Fibroblast of gingiva (primary cell): ENCODE measurements around the gene MEGF11.

Experiments used
- DNase-seq: peaks from one replicate; pipeline ENCODE4 v3.0.0-alpha.2; 2011; ENCODE audit warnings: low read depth

MEGF11 gene

GRCh38 chr15:65916664-65917406 is 336.7 kb downstream of the MEGF11 start:
- peak; percentile 59 for DNase-seq

GRCh38 chr15:65916041-65916663 is 337.4 kb downstream of the MEGF11 start:
- DNase-seq: no peak

DNA sequence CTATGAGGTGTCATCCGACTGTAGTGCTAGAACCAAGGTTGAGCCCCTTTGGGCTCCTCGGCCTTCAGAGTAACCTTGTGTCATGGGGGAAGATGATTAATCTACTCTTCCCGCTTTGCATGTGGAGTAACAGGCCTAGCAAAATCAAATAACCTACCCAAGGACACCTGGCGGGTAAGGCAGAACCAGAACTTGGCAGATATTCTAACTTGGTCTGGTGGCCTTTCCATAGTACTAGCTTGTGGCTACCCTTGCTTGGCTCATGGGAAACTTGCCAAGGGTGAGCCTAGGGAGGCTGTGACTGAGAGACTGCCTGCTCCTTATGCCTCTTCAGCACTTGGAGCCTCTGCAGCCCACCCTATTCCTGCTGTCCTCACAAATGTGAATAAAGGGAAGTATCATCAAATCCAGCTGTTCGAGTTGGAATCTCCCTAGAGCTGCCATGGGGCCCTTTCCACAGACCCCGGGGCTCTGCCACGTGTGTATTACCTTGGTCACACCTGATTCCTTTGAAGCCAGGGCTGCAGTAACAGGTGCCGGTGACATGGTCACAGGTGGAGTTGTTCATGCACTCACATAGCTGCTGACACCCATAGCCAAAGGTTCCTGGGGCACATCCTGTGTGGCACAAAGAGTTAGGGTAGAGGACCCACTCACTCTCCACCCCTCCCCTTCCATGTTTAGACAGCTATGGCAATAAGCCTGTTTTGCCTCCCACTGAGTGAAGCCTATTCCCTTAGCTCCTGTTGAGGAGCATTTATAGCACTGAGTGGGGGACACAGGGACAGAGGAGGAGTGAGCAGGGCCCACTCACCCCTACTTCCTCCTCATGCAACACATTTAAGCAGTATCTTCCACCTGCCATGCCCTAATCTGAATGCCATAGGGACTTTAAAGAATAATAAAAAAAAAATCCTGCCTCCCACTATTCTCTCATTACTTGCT is 338.3 kb downstream of the MEGF11 start:
- no peak for DNase-seq

GRCh38 chr15:65914386-65914785 is 339.2 kb downstream of the MEGF11 start:
- no peak for DNase-seq

DNA sequence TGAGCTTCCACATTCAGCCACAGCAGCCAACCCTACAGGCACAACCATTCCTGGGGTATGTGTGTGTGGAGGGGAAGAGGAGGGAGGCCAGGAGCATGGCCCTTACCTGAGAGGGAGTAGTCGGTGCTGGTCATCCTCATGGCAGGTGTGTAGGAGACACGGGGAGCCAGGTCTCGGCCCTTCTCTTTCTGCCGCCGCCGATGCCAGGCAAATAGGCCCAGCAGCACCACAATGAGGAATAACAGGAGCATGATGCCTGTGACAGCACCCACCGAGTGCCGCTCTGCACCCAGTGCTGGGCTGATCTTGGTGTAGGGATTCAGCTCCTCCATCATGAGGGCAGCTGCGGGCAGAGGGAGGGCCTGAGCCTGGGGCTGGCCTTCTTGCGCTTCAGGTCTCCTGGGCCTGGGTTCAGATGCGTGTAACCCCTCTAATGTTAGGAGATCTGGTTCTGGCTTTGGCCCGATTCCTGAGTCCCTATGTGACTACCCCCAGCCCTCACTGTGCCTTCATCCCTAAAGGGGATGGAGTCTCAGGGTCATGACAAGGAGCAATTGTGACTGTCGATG is 339.8 kb downstream of the MEGF11 start:
- DNase-seq: no peak

DNA sequence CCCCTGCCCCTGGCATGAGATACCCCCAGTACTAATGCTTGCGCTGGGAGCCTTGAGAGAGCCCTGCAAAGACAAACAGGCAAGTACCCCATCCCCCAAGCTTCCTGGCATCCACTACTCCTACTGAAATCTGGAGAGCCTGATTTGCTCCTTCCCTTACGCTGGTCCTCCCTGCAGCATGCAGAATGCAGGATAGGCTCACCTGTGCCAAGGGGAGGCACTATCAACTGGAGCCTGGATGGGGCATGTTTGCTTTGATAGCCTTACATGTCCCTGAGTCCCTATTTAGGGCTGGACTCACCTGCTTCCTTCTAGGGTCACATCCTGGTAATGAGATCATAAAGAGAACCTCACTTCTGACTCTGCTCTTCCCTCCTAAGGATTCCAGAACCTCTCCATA is 341.3 kb downstream of the MEGF11 start:
- DNase-seq: no peak

DNA sequence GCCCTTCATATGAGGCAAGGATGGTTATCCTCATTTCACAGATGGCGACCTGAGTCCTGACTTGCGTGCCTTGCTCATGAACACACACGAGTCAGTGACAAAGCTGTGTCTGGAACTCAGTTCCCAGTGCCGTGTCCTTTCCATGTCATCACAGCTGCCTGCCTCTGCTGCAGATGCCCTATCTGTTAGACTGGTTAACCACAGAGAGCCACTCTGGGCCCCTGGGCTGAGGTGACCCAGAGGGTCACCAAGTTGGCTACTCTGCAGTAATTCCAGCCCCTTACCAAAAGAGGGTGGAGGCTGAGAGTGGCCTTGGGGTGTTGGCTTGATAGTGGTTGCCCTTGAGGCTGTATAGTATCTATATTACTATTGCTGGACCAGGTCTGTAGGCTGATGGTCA is 343.2 kb downstream of the MEGF11 start:
- no peak for DNase-seq

- no peak for DNase-seq
Observed at GRCh38 chr15:65909831-65910230, 343.7 kb downstream of the MEGF11 start.

- DNase-seq: no peak
Observed at GRCh38 chr15:65908876-65909275, 344.7 kb downstream of the MEGF11 start.

GRCh38 chr15:65907661-65908060 is 345.9 kb downstream of the MEGF11 start:
- no peak for DNase-seq

DNA sequence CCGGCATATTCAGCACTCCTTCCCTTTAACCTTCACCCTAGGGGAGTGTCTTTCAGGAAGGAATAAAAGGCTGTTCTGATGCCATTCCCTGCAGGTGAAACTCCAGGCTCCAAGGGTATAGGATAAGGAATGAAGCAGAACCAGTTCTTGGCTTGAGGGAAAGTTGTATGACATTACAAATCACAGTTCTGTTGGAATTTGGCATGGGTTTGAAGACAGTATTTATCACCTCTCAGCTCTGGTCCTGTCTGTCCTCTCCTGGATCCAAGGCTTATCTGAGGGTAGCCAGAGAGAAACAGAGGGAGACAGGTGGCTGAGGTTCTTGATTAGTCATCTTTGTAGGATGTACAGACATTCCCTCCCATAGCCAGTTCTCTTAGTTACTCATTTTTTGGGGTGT is 347.2 kb downstream of the MEGF11 start:
- DNase-seq: no peak

- no peak for DNase-seq
Observed at GRCh38 chr15:65904301-65904700, 349.2 kb downstream of the MEGF11 start.

DNA sequence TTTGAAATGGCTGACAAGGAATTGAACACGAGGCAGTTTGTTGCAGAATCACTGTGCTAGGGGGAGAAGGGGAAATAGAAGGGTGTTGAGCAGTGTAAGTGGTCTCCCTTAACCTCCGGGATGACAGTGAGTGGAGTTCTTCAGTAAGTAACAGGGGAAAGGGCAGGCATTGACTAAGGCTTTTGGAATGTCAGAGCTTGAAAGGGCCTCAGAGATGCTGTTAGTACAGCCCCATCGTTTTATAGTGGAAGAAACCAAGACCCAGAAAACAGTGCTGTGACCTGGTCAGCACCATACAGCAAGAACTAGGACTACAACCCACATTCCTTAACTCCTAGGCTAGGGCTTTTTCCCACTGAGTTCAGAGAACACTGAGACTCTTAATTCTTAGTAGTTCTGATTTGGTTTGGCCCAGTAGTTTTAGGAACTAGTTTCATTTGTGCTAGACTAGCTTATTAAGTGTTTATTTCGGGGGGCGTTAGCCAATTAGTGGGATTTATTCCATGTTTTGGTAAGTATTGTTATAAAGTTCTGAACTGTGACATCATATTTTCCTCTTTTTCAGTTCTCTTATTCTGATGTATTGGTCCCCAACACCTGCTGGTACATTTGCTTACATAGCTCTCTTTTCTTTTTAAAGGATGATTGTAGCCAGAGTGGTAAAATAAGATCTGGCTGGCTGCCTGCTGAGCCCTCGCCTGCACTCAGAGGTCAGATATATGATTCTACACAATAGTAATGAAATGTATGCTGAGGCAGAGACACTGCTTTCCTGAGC is 350.1 kb downstream of the MEGF11 start:
- DNase-seq: no peak

- no peak for DNase-seq
Observed at GRCh38 chr15:65902373-65902772, 351.2 kb downstream of the MEGF11 start.

- no peak for DNase-seq
Observed at GRCh38 chr15:65901836-65902235, 351.7 kb downstream of the MEGF11 start.

DNA sequence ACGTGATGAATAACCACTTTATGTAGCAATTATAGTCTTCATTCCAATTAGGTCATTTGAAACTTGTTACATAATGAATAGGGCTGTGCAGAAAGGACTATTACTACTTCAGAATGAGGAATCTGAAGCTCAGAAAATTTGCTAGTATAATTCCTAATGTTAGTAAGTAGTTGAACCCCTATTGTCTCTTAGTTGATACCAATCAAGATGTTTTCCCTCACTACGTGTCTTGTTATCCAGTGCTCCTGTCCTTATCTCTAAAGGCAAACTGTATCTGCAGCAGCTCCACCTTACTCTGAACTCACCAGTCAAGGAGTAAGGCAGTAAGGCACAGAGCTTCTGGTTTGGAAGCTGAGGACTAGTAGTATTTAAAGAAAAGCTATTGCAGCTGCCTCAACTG is 352.2 kb downstream of the MEGF11 start:
- no peak for DNase-seq

DNA sequence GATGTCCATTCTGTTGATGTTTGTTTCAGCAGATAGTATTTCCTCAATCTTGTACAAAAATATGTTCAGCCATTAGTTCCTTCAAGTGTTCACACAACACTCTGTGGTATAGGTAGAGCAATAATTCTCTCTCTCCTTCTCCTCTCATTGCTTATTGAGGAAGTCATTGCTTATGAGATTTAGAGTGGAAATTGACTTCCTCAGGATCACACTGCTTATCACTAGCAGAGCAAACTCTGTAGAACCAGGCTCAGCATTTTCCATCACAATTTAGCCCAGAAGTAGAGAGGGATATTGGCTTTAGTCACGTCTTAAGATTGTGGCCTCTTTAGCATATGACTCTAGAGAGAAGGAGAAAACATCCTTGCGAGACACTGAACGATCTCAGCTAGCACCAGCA is 353.1 kb downstream of the MEGF11 start:
- DNase-seq: no peak

- no peak for DNase-seq
Observed at GRCh38 chr15:65896236-65896635, 357.3 kb downstream of the MEGF11 start.

- DNase-seq: no peak
Observed at GRCh38 chr15:65893060-65893459, 360.5 kb downstream of the MEGF11 start.

- DNase-seq: no peak
Observed at GRCh38 chr15:65888981-65889380, 364.6 kb downstream of the MEGF11 start.

GRCh38 chr15:65887565-65887964 is 366.0 kb downstream of the MEGF11 start:
- DNase-seq: no peak
